ELF-1 (cell line): Measurements from ENCODE around the gene IFNA5.

Experiments
- DNase-seq: peaks from one replicate; pipeline ENCODE4 v3.0.0-alpha.2; 2016; ENCODE audit warnings: low read depth, low spot score

The IFNA5 gene

DNA sequence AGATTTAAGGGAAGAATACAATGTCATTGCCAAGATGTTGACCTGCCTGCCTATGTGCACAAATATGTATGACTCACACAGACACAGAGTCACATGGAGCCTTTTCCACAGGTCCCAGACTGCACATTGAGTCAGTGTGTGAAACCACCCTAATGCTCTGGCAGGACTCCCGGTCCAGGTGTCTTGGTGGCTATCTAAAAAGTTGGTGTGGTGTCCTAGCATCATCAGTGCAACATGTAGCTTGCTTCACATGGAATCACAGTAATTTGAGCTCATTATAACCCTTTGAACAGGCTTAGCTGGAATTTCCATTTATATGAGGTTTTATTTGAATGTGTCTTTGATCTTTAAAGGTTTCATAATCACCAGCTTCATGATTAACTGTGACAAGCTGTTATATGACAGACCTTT is 10.7 kb downstream of the IFNA5 start:
- no peak for DNase-seq

DNA sequence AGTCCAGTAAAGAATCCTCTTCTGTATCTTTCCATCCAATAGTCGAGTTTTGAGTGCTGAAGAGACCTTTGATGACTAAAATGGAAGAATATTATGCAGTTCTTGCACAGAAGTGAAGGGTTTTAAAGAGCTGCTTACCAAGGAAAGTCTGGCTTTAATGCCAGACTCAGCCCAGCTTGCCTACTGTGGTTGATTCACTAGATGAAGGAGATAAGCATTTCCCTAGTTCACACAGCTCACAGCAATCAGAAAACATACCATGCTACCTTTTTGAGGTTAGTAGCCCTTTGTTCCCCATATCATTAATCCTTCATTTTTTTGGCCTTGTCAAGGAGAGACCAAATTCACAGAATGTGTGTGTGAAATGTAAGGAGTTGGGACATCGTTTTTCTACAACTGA is 15.3 kb downstream of the IFNA5 start:
- no peak for DNase-seq

DNA sequence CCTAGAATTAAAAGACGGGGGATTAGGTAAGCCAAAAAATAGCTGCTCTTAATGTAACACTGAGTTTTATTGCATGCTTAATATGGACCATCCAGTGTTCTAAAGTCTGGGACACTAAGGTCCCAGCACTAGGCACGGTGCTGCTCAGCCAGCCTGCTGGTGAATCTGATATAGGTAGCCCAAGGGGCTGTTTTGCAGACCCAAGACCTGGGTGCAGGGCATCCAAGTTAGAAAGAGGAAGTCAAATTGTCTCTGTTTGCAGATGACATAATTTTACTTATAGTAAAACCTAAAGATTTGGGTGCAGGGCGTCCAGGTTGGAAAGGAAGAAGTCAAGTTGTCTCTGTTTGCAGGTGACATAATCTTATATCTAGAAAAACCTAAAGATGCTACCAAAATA is 17.8 kb downstream of the IFNA5 start:
- no peak for DNase-seq

DNA sequence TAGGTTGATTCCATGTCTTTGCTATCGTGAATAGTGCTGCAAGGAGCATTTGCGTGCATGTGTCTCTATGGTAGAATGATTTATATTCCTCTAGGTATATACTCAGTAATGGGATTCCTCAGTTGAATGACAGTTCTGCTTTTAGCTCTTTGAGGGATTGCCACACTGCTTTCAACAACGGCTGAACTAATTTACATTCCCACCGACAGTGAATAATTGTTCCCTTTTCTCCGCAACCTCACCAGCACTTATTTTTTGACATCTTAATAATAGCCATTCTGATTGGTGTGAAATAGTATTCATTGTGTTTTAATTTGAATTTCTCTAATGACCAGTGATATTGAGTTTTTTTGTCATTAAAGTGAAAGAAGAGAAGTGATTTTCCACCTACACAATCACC is 18.5 kb downstream of the IFNA5 start:
- DNase-seq = no peak

DNA sequence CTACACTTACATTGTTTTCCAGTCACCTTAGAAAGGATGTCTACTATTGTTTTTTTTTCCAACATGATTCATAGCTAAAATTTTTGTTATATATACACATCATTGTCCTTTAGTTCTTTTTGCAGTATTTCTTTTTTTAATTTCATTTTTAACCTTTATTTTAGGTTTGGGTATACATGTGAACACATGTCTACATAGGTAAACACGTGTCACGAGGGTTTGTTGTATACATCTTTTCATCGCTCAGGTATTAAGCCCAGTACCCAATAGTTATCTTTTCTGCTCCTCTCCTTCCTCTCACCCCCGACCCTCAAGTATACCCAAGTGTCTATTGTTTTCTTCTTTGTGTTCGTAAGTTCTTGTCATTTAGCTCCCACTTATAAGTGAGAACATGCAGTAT is 19.0 kb downstream of the IFNA5 start:
- no peak for DNase-seq

DNA sequence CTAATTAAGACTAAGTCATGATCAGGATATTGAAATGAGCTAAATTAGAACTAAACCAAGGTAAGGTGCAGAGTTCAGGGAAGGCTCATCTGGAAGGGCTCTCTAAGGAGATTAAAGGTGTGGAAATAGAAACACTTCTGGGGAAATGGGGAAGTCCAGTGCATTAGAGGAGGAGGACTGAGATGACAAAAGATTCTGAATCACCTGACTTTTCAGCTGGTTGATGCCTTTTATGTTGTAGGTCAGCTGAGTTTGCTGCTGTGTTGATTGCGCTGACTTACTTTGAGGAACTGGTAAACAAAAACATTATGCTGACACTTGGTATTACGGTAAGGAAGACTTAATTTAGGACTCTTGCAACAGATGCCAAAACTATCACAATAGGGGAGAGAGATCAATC is 23.8 kb downstream of the IFNA5 start:
- DNase-seq = no peak

DNA sequence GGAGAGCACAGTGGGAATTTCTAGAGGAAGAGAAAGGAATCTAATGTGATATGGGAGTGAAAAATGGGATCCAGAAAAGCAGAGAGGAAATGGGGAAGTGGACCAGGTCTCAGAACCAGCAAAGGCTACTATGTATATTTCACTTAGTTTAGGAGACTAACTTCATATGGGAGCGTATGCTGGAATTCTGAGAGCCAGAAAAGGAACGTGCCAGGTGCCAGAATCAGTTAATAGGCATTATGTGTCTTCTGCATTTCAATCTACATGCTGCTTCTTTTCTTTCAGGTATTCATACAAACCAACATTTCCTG is 36.8 kb downstream of the IFNA5 start:
- no peak for DNase-seq

DNA sequence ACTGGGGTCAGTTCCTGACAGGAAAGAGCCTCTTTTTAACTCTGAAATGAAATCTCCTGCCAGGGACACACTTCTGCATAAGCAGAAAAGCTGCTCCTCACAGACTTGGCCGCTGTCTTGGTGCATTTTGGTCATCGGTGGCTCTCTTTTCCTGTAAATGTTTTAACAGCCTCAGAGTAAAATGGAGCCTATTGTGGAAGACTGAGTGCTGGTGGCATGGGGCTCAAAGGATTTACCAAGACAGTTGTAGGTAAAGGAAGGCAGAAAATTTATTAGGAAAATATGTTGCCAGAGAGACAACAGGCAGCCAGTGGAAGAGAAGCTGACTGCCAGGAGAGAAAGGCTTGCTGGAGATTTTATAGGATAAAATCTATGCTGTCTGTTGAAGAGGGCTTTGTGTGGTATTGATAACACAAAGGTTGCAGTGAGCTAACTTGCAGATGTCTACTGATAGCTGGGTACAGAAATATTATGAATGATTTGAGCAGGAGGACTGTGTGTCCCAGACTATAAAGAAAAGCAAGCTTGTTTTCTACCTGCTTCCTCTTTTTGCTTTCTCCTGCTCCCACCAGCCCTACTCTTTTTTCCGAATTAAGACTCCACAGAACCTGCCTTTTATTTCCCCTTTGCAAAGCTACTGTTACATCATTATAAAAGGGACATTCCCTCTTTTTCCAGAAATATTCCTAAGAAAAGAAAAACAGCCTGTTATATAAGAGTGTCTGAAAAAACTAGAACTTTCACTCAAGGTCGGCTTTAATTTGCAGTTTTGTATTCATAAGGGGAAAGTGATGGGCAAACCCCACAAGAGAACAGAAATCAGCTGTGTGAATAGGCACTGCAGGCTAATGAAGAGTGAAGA is 37.4 kb downstream of the IFNA5 start:
- no peak for DNase-seq

DNA sequence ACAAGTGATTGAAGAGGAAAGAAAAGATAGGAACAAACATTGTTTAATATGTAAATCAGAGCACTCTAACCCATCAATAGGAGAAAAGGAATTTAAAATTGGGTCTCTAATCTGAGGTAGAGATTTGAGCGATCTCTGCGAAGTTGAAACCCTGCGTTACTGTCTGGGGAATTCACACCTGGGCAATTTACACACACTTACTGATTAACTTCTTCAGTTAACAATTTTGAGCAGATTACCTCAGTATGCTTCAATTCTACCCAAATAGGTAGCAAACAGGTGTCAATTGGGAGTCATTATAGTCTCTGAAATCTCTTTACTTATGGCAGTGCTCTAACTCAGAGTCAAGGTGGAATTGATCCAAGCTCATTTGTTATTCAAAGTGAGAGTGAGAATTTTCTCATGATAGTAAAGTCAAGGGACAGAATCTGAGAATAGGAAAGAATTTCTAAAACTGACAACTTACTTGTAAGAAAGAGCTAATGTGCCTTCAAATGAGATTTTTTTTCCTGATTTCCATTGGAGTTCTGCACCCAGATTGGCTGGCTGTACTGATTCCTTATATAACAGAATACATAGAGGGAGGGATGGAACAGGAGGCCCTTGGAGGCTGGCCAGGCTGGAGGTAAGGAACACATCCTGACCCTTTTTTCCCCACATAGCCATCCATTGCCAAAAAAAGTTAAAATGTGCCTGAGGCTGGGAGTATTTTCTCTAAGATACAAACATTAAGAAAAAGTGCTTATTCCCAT is 38.2 kb downstream of the IFNA5 start:
- DNase-seq = no peak

DNA sequence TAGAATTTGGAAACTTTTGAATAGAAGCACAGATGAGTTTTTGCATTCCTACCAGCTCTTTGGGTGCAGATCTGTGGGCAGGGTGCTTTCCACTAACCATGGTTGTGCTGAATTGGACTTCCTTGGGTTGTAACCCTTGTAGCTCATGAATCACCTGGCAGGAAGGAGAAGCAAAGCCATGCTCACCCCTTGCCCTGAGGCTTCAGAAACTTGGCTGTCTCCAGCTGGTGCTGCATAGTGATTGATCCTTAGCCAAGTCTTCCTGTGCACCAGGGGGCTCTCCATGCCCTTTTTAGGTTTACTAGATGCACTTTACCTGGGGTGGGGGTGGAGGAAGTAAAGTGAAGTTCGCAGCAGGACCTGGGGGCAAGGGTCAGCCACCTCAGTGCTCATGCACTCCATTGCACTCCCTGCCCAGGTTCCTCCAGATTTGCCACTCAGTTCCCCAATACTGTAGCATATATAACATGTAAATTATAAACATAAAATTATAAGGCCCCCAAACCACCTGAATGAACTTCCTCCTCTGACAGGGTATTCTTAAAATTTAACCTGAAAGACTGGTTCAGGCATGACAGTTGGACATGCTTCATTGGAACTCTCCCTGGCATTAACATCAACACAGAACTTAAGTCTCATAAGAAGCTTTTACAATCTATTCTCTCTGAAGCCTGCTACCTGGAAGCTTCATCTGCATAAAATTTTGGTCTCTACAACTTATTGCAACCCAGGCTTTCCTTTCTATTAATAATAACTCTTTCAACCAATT is 39.5 kb downstream of the IFNA5 start:
- DNase-seq = peak; percentile 3

DNA sequence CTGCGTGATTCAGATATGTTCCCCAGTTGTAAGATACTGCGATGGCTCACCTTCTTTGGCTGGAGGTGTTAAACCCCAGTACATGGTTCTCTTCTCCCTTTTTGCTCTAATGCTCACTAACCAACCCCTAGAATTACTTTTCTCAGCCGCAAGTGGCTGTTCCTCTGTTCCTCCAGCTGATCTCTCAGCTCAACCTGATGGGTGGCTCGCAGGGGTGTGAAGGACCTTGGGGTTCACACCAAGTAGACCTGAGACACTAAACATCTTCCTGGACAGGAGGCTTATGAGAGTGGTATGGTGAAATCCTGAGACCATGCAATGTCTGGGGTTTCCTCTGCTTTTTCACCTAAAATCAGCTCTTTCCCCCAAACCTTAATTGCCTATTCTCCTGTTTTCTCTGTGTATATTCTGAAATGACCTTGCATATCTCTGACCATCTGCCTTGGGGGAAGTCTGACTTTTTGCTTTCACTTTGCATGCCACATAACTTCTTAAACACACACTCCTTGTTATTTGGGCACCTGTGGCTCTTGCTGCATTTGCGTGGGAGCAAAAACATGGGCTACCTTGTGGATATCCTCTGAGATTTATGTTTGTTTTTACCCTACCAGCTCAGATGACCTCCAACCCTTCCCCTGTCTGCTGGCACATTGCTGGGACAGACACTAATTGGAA is 49.4 kb downstream of the IFNA5 start:
- no peak for DNase-seq
